ENCODE data around the gene WNT16. TPM values are rescaled to one million over a fixed set of nuclear protein-coding genes. Genes with fewer than 3 reads are reported as not detected.

WNT16 gene
- total RNA-seq, 1 experiment from 2014 or later = not detected

GRCh38 chr7:121322460-121322859 lies 6.3 kb upstream of the WNT16 start:
- no peaks in the 10 kb centered on the region for H3K27me3 ChIP-seq (ENCODE audit: insufficient read depth, low read length)
- TF ChIP-seq CTCF (conservative IDR thresholded peaks at IDR 0.05) = no peak
- H4K8ac ChIP-seq (replicated peaks; ENCODE audit: insufficient read length, low read depth, low read length) = no peak overlapping the region
- H3K9me3 Mint-ChIP-seq = no peaks in the 10 kb centered on the region; a peak in 1 of 5 replicates
- DNase-seq = no peak
- no peaks in the 10 kb centered on the region for H3K79me2 ChIP-seq (ENCODE audit: insufficient read depth, low read length)
- H2AK5ac ChIP-seq (ENCODE audit: insufficient read length, low read length) = no peak overlapping the region
- H4K91ac ChIP-seq (ENCODE audit: insufficient read length, low read depth, low read length) = no peak overlapping the region
- H4K5ac ChIP-seq (ENCODE audit: insufficient read length, low read depth, low read length) = no peak overlapping the region
- no peak overlapping the region for H3K23ac ChIP-seq (ENCODE audit: insufficient read length, low read depth, low read length)
- peaks cover under 1% of the 10 kb centered on the region; the same call in 1 of the 2 replicates for H3K27me3 Mint-ChIP-seq (ENCODE audit: low read depth)
- H3K4me1 ChIP-seq (ENCODE audit: insufficient read depth, low read length) = no peaks in the 10 kb centered on the region
- no peaks in the 10 kb centered on the region for H3K23me2 ChIP-seq (ENCODE audit: insufficient read length, low read depth, low read length, poor library complexity, severe bottlenecking)
- no peak overlapping the region for H2BK5ac ChIP-seq (ENCODE audit: insufficient read length, low read length)
- no peak overlapping the region for H3K27ac Mint-ChIP-seq
- no peaks in the 10 kb centered on the region for H3K9me3 ChIP-seq (ENCODE audit: control insufficient read depth, low read depth, low read length)
- no peaks in the 10 kb centered on the region for H3K79me1 ChIP-seq (ENCODE audit: insufficient read depth, low read depth, low read length, poor library complexity, severe bottlenecking)
- no peak overlapping the region for H3K18ac ChIP-seq (ENCODE audit: insufficient read length, low read depth, low read length)
- no peak overlapping the region for H3K27ac ChIP-seq (ENCODE audit: insufficient read length, low read depth, low read length)
- no peak overlapping the region for H3K56ac ChIP-seq (ENCODE audit: insufficient read length, low read depth, low read length)
- no peak overlapping the region for H2BK120ac ChIP-seq (ENCODE audit: low read depth, low read length, poor library complexity, severe bottlenecking)
- H3K9ac ChIP-seq (ENCODE audit: extremely low read depth, insufficient read length, low read length) = no peak overlapping the region
- H3T11ph ChIP-seq (ENCODE audit: low read length) = no peak overlapping the region
- no peaks in the 10 kb centered on the region for H3K36me3 Mint-ChIP-seq (ENCODE audit: insufficient read depth in 1 of 3, low read depth in 3 of 3)
- H2BK12ac ChIP-seq (ENCODE audit: insufficient read length, low read depth, low read length) = no peak overlapping the region
- WGBS (ENCODE audit: extremely low coverage, insufficient read length, low lambda C conversion rate) = no CpG with 5 or more reads among the region's 3 CpGs
- H2BK20ac ChIP-seq (ENCODE audit: low read depth, low read length, poor library complexity, severe bottlenecking) = no peak overlapping the region
- no peak overlapping the region for H3K4me3 Mint-ChIP-seq
- no peak overlapping the region for H3K14ac ChIP-seq (ENCODE audit: insufficient read depth, low read length)
- no peaks in the 10 kb centered on the region for H3K4me1 Mint-ChIP-seq
- no peak overlapping the region for H3K4me2 ChIP-seq (ENCODE audit: insufficient read depth, insufficient read length, low read length)
- no peak overlapping the region for H2BK15ac ChIP-seq (ENCODE audit: low read depth, low read length)
- no peaks in the 10 kb centered on the region for H4K20me1 ChIP-seq (ENCODE audit: control insufficient read depth, insufficient read depth, insufficient read length)
- H3K4ac ChIP-seq (ENCODE audit: low read depth, low read length) = no peak overlapping the region
- no peak overlapping the region for H2AFZ ChIP-seq (ENCODE audit: low read length)
